HUDEP-2 (cell line): ENCODE data around the gene DGKG.
A peak's percentile ranks its signal among the peaks of the same experiment; 100 is the strongest.

Experiments
- DNase-seq, 76 experiments: peaks; one replicate each; lab custom pipeline; 2025; ENCODE audit not compliant: unreplicated experiment in 76 of 76; lab: John Stamatoyannopoulos, UW

The DGKG gene

DNA sequence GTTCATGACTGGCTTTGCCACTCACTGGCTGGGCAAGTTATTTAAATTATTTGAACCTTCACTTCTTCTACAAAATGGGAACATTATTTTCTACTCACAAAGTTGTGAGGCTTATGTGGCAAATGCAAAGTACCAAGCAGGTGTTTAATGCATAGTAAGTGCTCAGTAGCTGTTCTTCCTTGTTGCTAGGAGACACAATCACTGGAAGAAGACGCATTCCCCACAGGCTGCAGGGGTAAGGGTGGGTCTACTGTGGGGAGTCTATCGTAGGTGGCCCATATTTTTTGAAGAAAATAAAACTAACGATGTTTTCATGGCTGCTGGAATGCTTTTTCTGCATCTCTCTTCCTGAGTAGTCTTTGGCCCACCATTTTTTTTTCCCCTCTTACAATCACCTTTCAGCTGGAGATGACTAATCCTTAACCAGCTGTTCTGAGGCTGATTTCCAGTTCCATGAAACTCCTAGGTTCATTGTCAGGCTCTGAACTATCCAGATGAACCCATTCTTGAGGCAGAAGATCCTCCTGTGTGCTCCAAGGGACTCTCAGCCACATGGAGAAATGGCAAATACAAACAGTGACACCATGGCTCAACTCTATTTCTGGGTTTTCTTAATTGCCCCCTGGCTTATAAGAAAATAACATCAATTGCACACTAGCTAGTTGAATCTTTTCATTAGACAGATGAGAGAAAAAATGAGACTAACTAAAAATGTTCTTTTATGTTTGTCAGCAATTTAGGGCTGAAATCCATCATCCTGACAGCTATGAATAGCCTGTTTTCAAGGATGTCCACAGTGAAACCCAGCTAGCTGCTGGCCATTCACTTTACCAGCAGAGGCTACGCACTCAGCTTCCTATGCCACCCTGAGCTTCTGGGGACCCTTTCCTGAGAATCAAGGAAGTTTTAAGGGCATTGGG is 144.9 kb downstream of the DGKG start:
- DNase-seq, result no peak

DNA sequence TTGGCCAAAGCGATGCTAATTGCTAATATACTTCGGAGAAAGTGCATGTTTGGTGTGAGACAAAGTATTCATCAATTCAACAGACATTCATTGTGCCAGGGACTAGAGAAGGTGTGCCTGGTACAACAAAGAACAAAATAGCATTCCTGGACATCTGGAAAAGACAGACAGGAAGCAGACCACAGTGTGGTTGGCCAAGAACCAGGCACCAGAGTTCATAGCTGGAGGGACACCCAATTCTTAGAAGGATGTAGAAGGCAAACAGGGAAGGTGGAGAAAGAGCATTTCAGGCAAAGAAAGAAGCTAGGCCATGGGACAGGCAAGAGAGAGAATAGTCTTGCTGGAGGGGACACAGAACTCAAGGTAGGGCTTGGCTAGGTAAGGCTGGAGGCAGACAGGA is 147.4 kb downstream of the DGKG start:
- DNase-seq, result no peak

DNA sequence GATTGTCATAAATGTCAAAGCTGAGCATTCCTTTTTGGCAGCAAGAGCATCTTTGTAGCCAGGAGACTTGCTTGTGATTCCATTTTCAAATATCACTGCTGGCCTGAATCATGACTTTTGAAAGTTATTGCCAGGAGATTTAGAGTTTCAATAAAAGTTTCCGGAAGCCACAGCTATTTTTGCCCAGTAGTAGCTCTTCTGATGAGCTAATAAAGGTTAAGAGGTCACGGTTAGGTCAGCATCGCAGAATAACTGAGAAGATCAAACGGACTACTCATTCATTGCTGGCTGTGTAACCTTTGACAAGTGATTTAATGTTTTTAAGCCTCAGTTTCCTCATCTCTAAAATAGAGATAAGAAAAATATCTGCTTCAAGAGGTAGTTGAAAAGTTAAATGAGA is 148.1 kb downstream of the DGKG start:
- DNase-seq, result no peak

DNA sequence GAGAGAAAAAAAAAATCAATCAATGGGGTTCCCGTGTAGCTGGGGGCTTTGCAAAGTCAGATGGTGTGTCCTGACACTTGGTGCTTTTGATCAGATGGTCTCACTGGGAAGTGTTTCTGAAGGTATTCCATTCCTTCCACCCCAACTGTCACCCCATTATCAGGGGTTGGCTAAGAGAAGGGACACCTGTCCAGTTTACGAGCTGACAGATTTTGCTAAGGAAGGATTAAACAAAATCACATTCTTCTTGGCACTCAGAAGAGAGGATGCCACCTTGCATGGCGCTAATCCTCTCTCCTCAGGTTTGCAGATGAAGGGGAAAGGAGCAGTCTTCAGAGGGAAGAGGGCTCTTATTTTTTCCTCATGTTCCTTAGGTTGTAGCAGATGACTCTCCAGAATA is 149.4 kb downstream of the DGKG start:
- DNase-seq, result no peak

DNA sequence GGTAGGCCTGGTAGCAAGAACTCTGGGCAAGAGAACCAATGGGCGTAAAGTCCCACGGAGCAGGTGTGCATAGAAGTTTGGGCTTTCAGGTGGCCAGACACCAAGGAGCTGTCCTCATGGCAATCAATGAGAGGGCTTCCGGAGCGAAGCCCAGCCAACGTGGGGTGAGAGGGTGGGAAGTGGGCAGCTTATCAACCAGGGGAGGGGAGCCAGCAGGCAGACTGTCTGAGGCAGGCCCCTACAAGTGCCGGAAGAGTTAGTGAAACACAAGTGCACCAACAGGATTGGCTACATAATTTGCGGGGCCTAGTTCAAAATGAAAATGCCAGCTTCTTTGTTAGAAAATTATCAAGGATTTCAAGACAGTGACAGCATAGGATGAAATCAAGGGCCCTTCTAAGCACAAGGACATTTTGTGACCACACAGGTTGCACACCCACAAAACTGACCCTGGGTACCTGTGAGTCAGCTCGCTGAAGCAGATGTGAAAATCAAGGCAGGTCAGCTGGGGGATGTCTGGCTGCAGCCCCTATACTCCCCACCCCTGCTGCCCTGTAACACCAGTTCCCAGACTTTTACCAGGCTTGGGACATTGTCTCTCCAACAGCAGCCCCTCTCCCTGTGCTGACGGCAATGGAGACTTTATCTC is 151.1 kb downstream of the DGKG start:
- no peak for DNase-seq

DNA sequence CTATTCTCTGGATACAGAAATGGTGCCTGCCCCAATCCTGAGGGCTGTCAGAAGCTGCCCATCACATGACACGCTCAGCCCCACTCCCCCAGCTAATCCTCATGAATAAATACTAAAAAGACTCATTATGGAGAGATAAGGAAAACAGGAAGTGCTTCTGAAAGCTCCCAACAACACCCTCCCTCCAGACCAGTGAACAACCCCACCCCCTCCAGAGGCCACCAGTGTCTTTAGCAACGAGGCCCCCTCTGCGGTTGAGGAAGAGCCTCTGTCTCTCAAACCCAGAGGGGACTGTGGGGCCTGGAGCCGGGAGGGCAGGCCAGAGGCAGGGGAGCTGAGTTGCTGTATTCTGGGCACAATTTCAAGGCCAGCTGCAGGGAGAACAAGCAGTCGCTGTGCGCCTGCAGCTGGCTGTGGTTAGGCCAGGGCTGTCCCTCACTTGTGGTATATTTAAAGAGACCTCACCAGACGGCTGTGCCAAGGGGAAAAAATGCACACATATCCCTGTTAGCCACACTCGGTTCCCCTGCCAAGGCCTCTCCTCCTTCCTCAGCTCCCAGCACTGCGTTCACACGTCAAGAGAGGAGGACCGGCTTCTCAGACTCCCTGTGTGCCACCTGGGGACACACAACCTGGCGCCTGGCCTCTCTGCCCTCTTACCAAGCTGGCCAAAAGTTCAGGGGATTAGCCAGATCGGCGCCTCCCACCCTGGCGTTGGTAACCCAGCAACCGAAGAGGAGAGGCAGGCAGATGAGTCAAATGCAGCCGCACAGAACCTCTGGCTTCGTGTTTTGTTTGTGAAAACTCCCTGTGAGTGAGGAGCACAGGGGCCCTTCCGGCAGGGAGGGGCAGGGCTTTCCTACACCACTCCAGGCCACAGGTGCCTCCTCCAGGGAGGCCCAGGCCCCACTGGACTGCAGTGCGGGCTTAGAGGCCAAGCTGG is 152.0 kb downstream of the DGKG start:
- peak in 36 of 76 experiments; percentile 1 to 50 (median 21) for DNase-seq

DNA sequence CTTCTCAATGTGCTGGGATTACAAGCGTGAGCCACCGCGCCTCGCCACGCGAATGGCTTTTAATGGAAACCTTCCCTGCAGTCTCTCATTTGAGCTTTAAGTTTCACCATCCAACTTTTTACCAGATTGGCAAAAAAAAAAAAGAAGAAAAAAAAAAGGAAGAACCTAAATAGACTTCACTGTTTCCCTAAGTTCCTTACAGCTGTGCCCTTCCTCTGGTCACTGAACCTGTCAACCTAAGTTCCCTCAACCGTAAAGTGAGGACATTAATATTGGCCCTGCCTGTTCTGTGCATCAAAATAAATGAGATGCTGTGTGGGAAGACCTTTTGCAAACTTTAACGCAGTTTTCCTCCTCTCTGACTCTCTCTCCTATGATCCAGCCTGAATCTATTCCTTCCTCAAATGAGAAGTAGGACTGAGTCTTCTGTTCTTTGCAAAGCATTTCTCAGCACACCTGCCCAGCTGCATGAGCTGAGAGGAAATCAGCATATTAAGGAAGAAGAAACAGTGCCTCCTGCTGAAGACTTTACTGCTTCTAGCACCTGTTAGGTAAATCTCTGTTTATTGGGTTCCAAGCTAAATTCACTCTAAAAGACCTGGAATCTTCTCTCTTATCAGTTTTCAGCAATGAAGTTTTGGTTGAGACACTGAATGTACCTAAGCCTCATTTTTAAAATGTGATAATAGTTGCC is 153.6 kb downstream of the DGKG start:
- DNase-seq, result no peak

DNA sequence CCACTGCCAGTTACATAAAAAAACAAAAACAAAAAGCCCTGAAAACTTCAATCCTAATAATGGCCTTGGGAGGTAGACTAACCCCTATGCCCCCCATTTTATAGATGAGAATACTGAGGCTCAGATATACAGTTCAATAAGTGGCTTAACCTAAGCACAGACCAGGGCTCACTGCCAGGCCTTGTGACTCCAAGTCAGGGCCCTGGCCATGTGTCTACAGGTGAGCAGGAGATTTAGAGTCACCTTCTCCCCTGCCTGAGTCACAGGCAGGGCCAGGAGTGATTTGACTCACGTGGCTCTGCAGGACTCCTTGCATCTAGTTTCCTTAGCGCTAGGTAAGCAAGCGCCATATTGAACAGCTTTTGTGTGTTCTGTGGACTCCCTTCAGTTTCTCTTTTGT is 154.5 kb downstream of the DGKG start:
- no peak for DNase-seq

DNA sequence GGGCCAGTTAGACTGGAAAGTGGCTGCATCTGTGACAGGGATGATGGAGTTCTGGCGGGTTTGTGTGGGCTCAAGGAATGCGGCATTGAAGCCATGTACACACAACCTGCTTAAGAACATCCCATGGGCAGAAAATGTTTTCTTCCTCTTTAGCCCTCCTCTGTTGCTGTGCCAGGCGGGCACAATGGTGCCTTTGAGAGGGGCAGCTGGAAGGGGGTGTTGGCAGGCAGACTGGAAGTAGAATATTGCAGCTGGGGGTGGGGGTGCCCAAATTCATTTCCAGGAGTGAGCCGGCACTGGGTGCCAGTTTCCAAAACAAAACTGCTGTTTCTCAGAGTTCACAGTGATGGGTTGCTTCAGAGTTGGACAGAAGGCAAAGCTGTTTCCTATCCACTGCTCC is 161.3 kb downstream of the DGKG start:
- no peak for DNase-seq

DNA sequence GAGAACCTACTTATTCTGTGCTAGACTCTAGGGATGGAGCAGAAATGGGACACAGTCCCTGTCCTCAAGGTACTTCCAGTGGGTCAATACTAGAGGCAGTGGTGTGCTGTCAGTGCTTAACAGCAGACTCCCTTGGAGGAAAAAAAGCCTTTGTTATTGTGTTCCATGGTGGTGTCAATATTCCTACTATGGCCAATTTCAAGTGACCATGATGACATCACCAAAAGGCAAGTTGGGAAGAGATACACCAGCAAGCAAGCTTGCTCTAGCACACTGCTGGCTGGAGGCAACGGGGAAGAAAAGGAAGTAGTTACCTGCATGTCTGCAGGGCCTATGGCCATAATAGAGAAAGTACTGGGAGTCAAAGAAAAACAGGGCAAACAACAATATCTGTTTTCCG is 163.6 kb downstream of the DGKG start:
- no peak for DNase-seq

DNA sequence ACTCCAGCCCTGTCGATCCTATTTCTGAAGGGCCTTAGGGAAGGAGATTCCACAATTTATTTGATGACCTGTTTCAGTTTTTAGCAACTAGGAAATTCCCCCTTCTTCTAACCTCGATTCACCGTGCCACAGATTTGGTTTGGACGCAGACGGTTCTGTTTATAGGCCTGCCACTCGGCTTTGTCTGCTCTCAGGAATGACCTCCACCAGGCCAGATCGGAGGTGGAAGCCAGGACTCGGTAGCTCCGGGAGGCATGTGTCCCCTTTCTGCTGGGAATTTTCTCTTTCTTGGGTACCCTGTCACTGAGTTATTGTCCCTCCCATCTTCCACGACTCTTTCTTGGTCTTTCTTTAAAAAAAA is 167.6 kb downstream of the DGKG start:
- no peak for DNase-seq

DNA sequence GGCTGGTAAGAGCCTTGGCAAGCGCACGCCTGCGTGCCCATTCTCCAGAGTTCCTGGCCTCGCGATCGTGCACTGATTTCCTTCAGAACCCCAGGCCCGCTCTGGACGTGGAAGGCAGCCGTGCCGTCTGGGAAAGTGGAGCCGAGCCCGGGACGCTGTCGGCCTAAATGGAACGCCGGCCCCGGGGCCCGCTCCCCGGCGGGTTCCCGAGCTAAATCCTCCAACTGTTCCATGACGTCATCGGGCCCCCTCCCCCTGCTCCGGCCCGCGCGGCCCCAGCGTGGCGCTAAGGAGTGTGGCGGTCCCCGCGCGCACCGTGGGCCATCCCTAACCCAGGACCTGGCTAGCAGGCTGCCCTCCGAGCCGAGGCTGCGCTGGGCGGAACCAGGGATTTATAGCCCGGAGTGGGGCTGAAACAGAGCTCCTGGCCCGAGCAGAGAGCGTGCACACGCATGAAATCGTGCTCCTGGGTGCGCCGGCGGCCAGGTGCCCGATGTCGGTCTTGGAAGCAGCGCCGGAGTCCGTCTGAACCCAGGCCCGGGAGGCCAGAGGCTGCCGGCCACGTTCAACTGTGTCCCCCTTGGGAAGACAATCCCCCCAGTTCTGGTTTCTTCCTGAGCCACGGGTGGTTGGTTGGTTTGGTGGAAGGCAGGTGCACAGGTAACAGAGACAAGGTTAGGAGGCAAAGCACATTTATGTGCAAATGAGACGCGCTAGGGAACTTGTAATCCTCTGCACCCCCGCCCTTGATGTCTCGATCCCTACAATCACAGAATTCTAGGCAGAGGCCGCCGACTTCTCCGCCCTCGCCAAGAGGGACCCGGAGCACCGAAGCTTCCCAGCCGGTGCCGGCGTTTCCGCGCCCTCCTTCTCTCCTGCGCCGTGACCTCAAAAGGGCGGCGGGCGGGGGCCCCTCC is 168.2 kb downstream of the DGKG start:
- no peak for DNase-seq

DNA sequence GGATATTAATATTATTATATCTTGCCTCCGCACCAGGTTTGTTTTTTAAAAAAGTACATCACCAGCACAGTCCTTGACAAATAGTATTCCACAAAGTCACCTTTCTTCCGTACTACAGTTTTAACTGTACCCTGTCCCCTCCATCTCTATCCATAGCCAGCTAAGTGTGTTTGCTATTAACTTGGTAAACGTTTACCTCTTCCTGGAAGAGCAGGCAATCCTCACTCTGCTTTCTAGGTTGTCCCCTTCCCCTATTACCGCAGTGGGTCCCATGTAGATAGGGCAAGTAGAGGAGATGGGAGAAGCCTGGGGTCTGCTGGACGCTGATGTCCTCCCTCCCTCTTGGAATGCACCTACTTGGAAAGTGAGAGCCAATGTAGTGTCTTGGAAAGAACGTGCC is 169.2 kb downstream of the DGKG start:
- no peak for DNase-seq

DNA sequence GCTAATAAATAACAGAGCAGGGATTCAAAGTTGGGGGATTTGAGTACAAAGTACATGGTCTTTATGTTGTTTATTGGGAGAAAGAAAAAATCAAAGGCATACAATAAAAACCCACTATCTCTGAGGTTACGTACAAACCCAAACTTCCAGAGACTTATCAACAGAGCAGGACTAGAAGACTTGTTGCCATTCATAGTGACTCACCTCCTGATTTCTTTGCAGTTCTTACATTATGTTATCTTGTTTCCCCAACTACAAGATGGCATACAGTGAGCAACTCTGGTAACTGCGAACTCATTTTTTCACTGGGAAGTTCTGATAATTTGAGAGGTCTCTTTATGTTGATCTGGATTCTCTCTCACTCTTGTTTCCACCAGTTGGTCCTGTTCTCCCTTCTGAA is 172.5 kb downstream of the DGKG start:
- no peak for DNase-seq

DNA sequence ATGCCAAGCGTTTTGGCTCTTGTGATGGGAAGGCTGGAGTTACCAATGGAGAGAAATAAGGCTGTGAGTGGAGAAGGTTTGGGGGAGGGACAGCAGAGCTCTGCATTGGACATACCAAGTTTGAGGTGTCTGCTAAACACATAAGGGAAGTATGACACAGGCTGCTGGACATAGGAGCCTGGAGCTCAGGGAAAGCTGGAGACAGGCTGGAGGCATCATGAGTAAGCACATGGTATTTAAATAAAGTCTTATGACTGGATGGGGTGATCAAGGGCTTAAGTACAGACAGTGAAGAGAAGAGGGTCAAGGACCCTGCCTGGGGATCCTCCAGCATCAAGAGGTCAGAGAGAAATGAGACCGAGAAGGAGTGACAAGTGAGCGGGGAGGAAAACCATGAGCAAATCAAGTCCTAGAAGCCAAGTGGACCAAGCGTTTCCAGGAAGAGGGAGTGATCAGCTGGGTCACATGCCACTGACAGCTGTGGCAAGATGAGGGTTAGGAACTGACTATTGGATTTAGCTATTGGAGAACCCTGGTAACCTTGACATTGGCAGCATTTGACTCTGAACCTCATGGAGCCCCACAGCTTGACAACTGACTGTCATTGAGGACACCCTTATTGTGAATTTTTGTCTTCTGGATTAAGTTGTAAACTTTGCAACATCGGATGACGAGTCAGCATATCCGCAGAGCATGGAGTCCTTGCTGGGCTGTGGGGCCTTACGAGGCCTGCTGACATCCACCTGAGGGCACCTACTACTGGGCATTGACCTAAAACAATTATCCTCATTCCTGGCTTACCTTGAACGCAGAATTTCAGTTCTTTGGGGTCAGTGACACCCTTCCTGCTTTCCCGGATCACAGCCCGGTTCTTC is 174.4 kb downstream of the DGKG start:
- DNase-seq, result no peak

DNA sequence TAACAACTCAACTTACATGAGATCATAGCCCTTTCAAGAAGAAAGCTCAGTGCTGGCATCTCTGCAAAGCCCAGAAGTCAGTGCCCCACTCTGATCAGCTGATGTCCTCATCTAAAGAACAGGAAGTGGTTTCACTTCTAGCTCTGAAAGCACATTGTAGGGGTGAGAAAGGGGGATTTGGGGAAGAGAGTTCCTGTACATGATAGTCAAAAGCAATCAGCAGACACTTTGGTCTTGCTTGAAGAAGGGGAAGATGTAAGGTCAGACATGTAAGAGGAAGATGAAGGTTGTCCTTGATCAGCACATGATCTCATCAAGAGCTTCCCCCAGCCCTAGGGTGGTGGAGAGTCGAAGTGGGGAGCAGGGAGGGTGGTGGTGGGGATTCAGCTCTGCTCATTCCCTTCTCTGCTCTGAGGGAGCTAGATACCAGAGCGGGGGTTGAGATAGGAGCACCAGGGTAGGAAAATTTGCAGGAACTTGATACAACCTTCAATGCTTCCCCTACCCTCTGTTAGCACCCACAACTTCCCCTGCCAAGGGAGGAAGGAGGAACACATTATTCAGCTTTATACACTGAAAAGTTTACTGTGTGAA is 176.7 kb downstream of the DGKG start:
- DNase-seq, result no peak

DNA sequence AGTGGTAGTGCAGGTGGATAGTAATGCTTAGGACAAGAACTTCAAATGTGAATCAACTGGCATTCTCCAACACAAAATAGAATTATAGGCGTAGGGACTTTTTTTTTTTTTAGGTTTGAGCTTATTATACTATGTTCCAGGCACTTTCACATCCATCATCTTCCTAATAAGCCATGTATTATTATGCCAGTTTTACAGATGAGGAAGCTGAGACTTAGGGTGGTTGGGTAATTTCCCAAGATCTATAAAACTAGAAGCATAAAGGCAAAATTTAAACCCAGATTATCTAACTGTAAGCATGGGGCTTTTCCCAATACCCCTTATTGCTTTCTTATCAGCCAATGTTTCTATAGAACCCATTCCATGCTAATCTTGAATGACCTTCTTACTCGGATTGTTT is 178.0 kb downstream of the DGKG start:
- no peak for DNase-seq

DNA sequence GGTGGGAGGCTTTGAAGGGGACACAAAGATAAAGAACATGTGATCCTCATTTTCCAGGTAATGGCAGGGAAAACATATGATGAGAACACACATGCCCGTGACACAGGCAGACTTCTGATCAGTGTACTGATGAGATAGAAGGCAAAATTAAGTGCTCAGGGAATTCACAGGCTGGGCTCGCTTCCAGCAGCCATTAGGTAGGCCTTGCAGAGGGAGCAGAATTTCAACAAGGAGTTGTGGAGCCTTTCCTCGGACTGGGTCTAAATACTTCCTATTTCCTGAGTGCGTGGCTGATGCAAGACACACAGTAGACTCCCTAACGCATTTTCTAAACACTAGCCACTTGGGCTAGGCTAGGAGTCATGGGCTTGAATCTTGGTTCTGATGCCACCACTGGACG is 179.2 kb downstream of the DGKG start:
- DNase-seq, result no peak
